Measurements from ENCODE around the gene GNAI3.

GRCh38 chr1:109664671-109665070, 116.3 kb downstream of the GNAI3 start:
- no peak for TF ChIP-seq CTCF (IDR thresholded peaks at IDR 0.05; ENCODE audit: low read length)
- TF ChIP-seq EZH2 (IDR thresholded peaks at IDR 0.05; ENCODE audit: borderline replicate concordance, low read length), result no peak
